Measurements from ENCODE around the gene PMAIP1. TPM values are rescaled to one million over a fixed set of nuclear protein-coding genes. Genes with fewer than 3 reads are reported as not detected.
"Not testable (repeated sequence)": the region's sequence is repeated elsewhere in the genome, so short reads cannot be mapped to it uniquely, and the experiment has no call there.

Gene PMAIP1
- total RNA-seq, 1 donor from 2014 or later: 1.2 TPM

GRCh38 chr18:59881728-59882656 is 17.8 kb upstream of the PMAIP1 start:
- no peak for DNase-seq (ENCODE audit: low spot score)
- intact Hi-C loops (cut with DNase I): no loop called here
- peak; percentile 51 for ATAC-seq

GRCh38 chr18:59884351-59884750 is 15.4 kb upstream of the PMAIP1 start:
- DNase-seq (ENCODE audit: low spot score) (no peak), ATAC-seq (no peak)
- intact Hi-C loops (cut with DNase I): no loop called here

- intact Hi-C loops (cut with DNase I): no loop called here
- DNase-seq (ENCODE audit: low spot score) (no peak), ATAC-seq (no peak)
Observed at GRCh38 chr18:59885579-59886163, 14.1 kb upstream of the PMAIP1 start.

- intact Hi-C loops (cut with DNase I); ATAC-seq: not testable (repeated sequence)
Observed at GRCh38 chr18:59886399-59886798, 13.4 kb upstream of the PMAIP1 start.

GRCh38 chr18:59892123-59892522 is 7.7 kb upstream of the PMAIP1 start:
- ATAC-seq (no peak), DNase-seq (ENCODE audit: low spot score) (no peak)
- intact Hi-C loops (cut with DNase I): no loop called here

More at GRCh38 chr18:59886399-59886798, 13.4 kb upstream of the PMAIP1 start:
- DNase-seq (ENCODE audit: low spot score): not testable (repeated sequence)

- no peak for ATAC-seq
- intact Hi-C loops (cut with DNase I): no loop called here
Observed at GRCh38 chr18:59893971-59894370, 5.8 kb upstream of the PMAIP1 start.

GRCh38 chr18:59897321-59897954 is 2.4 kb upstream of the PMAIP1 start:
- DNase-seq (ENCODE audit: low spot score) (no peak), ATAC-seq (no peak)
- intact Hi-C loops (cut with DNase I): no loop called here

More at GRCh38 chr18:59893971-59894370, 5.8 kb upstream of the PMAIP1 start:
- no peak for DNase-seq (ENCODE audit: low spot score)

- intact Hi-C loops (cut with DNase I): no loop called here
- no peak for ATAC-seq
- no peak for DNase-seq (ENCODE audit: low spot score)
Observed at GRCh38 chr18:59898093-59898492, 1.7 kb upstream of the PMAIP1 start.

- ATAC-seq (no peak), DNase-seq (ENCODE audit: low spot score) (no peak)
- intact Hi-C loops (cut with DNase I): no loop called here
Observed at GRCh38 chr18:59898609-59899297, 1.0 kb upstream of the PMAIP1 start.

- DNase-seq (ENCODE audit: low spot score) (no peak), ATAC-seq (peak; percentile 18)
- intact Hi-C loops (cut with DNase I): no loop called here
Observed at GRCh38 chr18:59900222-59901128, 679 bp downstream of the PMAIP1 start.

GRCh38 chr18:59902131-59902992 is 2.6 kb downstream of the PMAIP1 start:
- ATAC-seq (no peak), DNase-seq (ENCODE audit: low spot score) (no peak)
- intact Hi-C loops (cut with DNase I): no loop called here

GRCh38 chr18:59902993-59903610 is 3.3 kb downstream of the PMAIP1 start:
- DNase-seq (ENCODE audit: low spot score): no peak
- ATAC-seq: no peak
- intact Hi-C loops (cut with DNase I): no loop called here

GRCh38 chr18:59904011-59904601 is 4.3 kb downstream of the PMAIP1 start:
- intact Hi-C loops (cut with DNase I): no loop called here
- no peak for DNase-seq (ENCODE audit: low spot score)
- ATAC-seq: no peak

- intact Hi-C loops (cut with DNase I): no loop called here
- no peak for ATAC-seq
- DNase-seq (ENCODE audit: low spot score): no peak
Observed at GRCh38 chr18:59905686-59906091, 5.9 kb downstream of the PMAIP1 start.

GRCh38 chr18:59906203-59906602 is 6.4 kb downstream of the PMAIP1 start:
- ATAC-seq: no peak
- DNase-seq (ENCODE audit: low spot score): no peak
- intact Hi-C loops (cut with DNase I): no loop called here

GRCh38 chr18:59907172-59907571 is 7.4 kb downstream of the PMAIP1 start:
- intact Hi-C loops (cut with DNase I): no loop called here
- ATAC-seq: no peak
- DNase-seq (ENCODE audit: low spot score): no peak

- intact Hi-C loops (cut with DNase I): no loop called here
- DNase-seq (ENCODE audit: low spot score) (no peak), ATAC-seq (no peak)
Observed at GRCh38 chr18:59907660-59908059, 7.9 kb downstream of the PMAIP1 start.
